GM12878 (cell line): ENCODE data around the gene TUBGCP2. TPM values are rescaled to one million over a fixed set of nuclear protein-coding genes. Genes with fewer than 3 reads are reported as not detected.

Source experiments
- ATAC-seq: fragments of 200-7000 bp; cut with Tn5 transposase; 3 replicates; pipeline ENCODE4 v1.9.1; 2020; ENCODE audit warnings: mild to moderate bottlenecking, moderate library complexity
- BruUV-seq: library from RNA; stranded (reverse); fragments of 400-500 nt; replicated peaks from 2 replicates; lab custom pipeline; 2021; lab: Mats Ljungman, UMichigan
- CTCF ChIA-PET: fragments of 300-600 bp; sonication (Branson Sonifier 250); formaldehyde crosslinking; extraction: SDS; loops from one replicate; lab custom pipeline; 2021; ENCODE audit warnings: inconsistent platforms; lab: Yijun Ruan, JAX
- POLR2A ChIA-PET: fragments of 350-600 bp; formaldehyde crosslinking; extraction: SDS; loops from one replicate; lab custom pipeline; 2021; ENCODE audit warnings: inconsistent platforms; lab: Charles Lee
- RAD21 ChIA-PET: fragments of 300-600 bp; sonication (Branson Sonifier 250); formaldehyde crosslinking; loops from one replicate; lab custom pipeline; 2023; ENCODE audit warnings: antibody characterized with exemption; ENCODE audit not compliant: unreplicated experiment; lab: Charles Lee
- SMC1A ChIA-PET: fragments of 300-600 bp; sonication (Branson Sonifier 250); formaldehyde crosslinking; loops from one replicate; lab custom pipeline; 2023; ENCODE audit not compliant: unreplicated experiment, uncharacterized antibody; lab: Charles Lee
- DNase-seq: peaks from one replicate; pipeline ENCODE4 v3.0.0-alpha.2; 2011; ENCODE audit warnings: low read depth, low spot score
- FAIRE-seq: peaks from 3 replicates; lab custom pipeline; 2011; peaks lifted over from hg19 to GRCh38; lab: Jason Lieb, UNC
- H2AFZ ChIP-seq: 2 replicates; pipeline ENCODE4 v1.6.0; 2011; ENCODE audit warnings: low read depth, low read length, control low read depth; ENCODE audit not compliant: control insufficient read depth
- H3K27ac ChIP-seq: 2 replicates; pipeline ENCODE4 v1.5.1; 2011; ENCODE audit warnings: control low read depth; ENCODE audit not compliant: control insufficient read depth, insufficient read depth
- H3K27me3 ChIP-seq, 2 experiments: replicated peaks in 1 of 2; 2 replicates each; pipeline versions ENCODE4 v1.6.0 to v1.6.1; 2011; ENCODE audit warnings: low read length in 1 of 2; ENCODE audit not compliant: control insufficient read depth in 2 of 2, insufficient read depth in 2 of 2
- H3K36me3 ChIP-seq, 2 experiments: 2 replicates each; pipeline ENCODE4 v1.5.1; 2011; ENCODE audit warnings: low read length in 1 of 2; ENCODE audit not compliant: control insufficient read depth in 2 of 2, insufficient read depth in 2 of 2
- H3K4me1 ChIP-seq: 2 replicates; pipeline ENCODE4 v1.6.1; 2011; ENCODE audit warnings: mild to moderate bottlenecking, low read length, moderate library complexity, mixed read lengths; ENCODE audit not compliant: control insufficient read depth, insufficient read depth
- H3K4me2 ChIP-seq: 2 replicates; pipeline ENCODE4 v1.6.0; 2011; ENCODE audit warnings: control low read depth; ENCODE audit not compliant: control insufficient read depth, insufficient read depth
- H3K4me3 ChIP-seq: fragments of 200-600 bp; sonication (generic); 2 replicates; pipeline ENCODE4 v1.5.1; 2016
- H3K79me2 ChIP-seq: 2 replicates; pipeline ENCODE4 v1.6.0; 2011; ENCODE audit warnings: low read length; ENCODE audit not compliant: control insufficient read depth, insufficient read depth
- H3K9ac ChIP-seq: 2 replicates; pipeline ENCODE4 v1.8.0; 2011; ENCODE audit warnings: low read length, control low read depth, mixed read lengths; ENCODE audit not compliant: control insufficient read depth, insufficient read depth
- H3K9me3 ChIP-seq: replicated peaks from 3 replicates; pipeline ENCODE4 v1.5.1; 2011; ENCODE audit warnings: mild to moderate bottlenecking, low read length; ENCODE audit not compliant: control insufficient read depth, insufficient read depth
- H4K20me1 ChIP-seq: 2 replicates; pipeline ENCODE4 v1.6.0; 2011; ENCODE audit not compliant: control insufficient read depth, insufficient read depth
- BCL11A ChIP-seq: IDR thresholded peaks from 2 replicates; pipeline ENCODE4 v1.6.1; 2011; ENCODE audit warnings: low read depth, low read length
- CTCF ChIP-seq, 3 experiments: IDR thresholded peaks in 2 of 3; conservative IDR thresholded peaks in 1 of 3; 2 replicates each; pipeline ENCODE4 v1.5.1; 2011; ENCODE audit warnings: low read depth in 3 of 3, low read length in 3 of 3, mild to moderate bottlenecking in 3 of 3, control low read depth in 2 of 3, moderate library complexity in 2 of 3, inconsistent platforms in 1 of 3, mixed read lengths in 1 of 3; ENCODE audit not compliant: control insufficient read depth in 2 of 3, insufficient read depth in 1 of 3; ENCODE audit errors: extremely low read depth in 1 of 3
- POLR2A ChIP-seq: IDR thresholded peaks from 2 replicates; pipeline ENCODE4 v1.6.1; 2011; ENCODE audit warnings: low read depth, mild to moderate bottlenecking, low read length
- ZZZ3 ChIP-seq: IDR thresholded peaks from 2 replicates; pipeline ENCODE4 v1.6.1; 2011; ENCODE audit warnings: low read depth; ENCODE audit not compliant: control insufficient read depth, insufficient read length
- WGBS: methylation state at CpG from one replicate; pipeline ENCODE4 v1.1.6; 2016; ENCODE audit warnings: low lambda C conversion rate; ENCODE audit not compliant: insufficient replicate concordance, insufficient coverage; ENCODE audit errors: missing lambda C conversion rate; 5-methylcytosine and 5-hydroxymethylcytosine counted together
- in situ Hi-C: fragments of 300-500 bp; cut with MboI; formaldehyde crosslinking; loops from 9 replicates; pipeline ENCODE4 v1.14.3; 2018; ENCODE audit warnings: mixed read lengths
- intact Hi-C: fragments of 100-400 bp; cut with micrococcal nuclease; formaldehyde crosslinking; loops from one replicate; pipeline ENCODE4 v1.14.2; 2022; ENCODE audit not compliant: unreplicated experiment
- polyA plus RNA-seq, 11 experiments: library from polyadenylated mRNA; depleted of rRNA in 4 of 11; unstranded in 6 of 11; stranded (reverse) in 5 of 11; fragments of >200 nt; fragmentation: Nextera tagmentation in 4 of 11; fragmentation: Illumina TruSeq in 1 of 11; extraction: Ambion mirVana in 4 of 11; extraction: Trizol in 1 of 11; gene quantifications; 1 replicate in 1 of 11; 2 replicates in 10 of 11; pipeline versions ENCODE4 v1.2.1 to v1.2.3, GENCODE V29; 2011 to 2016; ENCODE audit warnings: inconsistent platforms in 2 of 11, missing spikeins in 2 of 11, low read depth in 1 of 11
- total RNA-seq, 4 experiments: library from RNA; depleted of rRNA in 3 of 4; stranded (reverse); fragments of >200 nt in 3 of 4; fragmentation: Illumina TruSeq in 1 of 4; extraction: Trizol in 1 of 4; gene quantifications; 2 replicates each; pipeline versions ENCODE4 v1.2.1 to v1.2.3, GENCODE V29; 2013 to 2021

TUBGCP2 gene
- total and polyA plus RNA-seq, 10 of the 15 experiments (the other 5 are each of a cell fraction or from before 2014, with no cell fraction given), result 4.8 to 47.1 (median 34.7) TPM

- no peaks in the 10 kb centered on the region for H3K36me3 ChIP-seq
- peak; percentile 52; the same call in 1 of the 2 replicates for TF ChIP-seq POLR2A
- TF ChIP-seq ZZZ3, result no peak
- TF ChIP-seq, all 136 proteins: peak for 1
- no peak for FAIRE-seq
- ChIA-PET RAD21 (no interaction called here), POLR2A (interaction anchor here (1.6 kb wide), 1 partner anchor 9 kb away, joined by 4 read pairs; no protein-coding TSS in a partner anchor), SMC1A (no interaction called here), CTCF (no interaction called here)
- H2AFZ ChIP-seq, result no peak overlapping the region
- H3K4me2 ChIP-seq, result no peak overlapping the region
- no peaks in the 10 kb centered on the region for H3K9me3 ChIP-seq
- no peaks in the 10 kb centered on the region for H4K20me1 ChIP-seq
- intact Hi-C loops, result no loop called here
- 41% methylated on average over 16 of the region's 16 CpGs for WGBS
- no peak overlapping the region for H3K9ac ChIP-seq
- no peaks in the 10 kb centered on the region; the same call in 1 of the 2 replicates for H3K79me2 ChIP-seq
- DNase-seq, result no peak
- H3K27ac ChIP-seq, result no peak overlapping the region
- ATAC-seq, result no peak
- no peak overlapping the region for H3K4me3 ChIP-seq
- in situ Hi-C loops, result no loop called here
- no peaks in the 10 kb centered on the region for H3K27me3 ChIP-seq
- H3K4me1 ChIP-seq, result no peaks in the 10 kb centered on the region
- no TSS peak for BruUV-seq
These were observed 44.7 kb upstream of the TUBGCP2 start for GRCh38 chr10:133353202-133353959.

GRCh38 chr10:133351408-133352318, 43.0 kb upstream of the TUBGCP2 start:
- TF ChIP-seq CTCF (IDR thresholded peaks at IDR 0.05 in 2 of 3, conservative IDR thresholded peaks at IDR 0.05 in 1 of 3; ENCODE audit: control insufficient read depth in 2 of 3, extremely low read depth in 1 of 3, insufficient read depth in 1 of 3, low read depth in 3 of 3, low read length in 3 of 3) (0 out of 6 replicates have a peak, but pooled peaks of 2 of the 3 experiments have one; percentile 4 to 6), BCL11A (no peak), POLR2A (0 out of 2 replicates have a peak, but pooled peaks have one; percentile 36)
- TF ChIP-seq, all 136 proteins: peak for 2
- ChIA-PET RAD21 (no interaction called here), CTCF (no interaction called here), POLR2A (interaction anchor here (0.6 kb wide), 1 partner anchor 21 kb away, joined by 3 read pairs; no protein-coding TSS in a partner anchor), SMC1A (no interaction called here)
- no peak overlapping the region for H2AFZ ChIP-seq
- H3K4me3 ChIP-seq, result no peak overlapping the region
- H3K4me2 ChIP-seq, result no peak overlapping the region
- no peaks in the 10 kb centered on the region for H3K4me1 ChIP-seq
- in situ Hi-C loops, result no loop called here
- DNase-seq (no peak), ATAC-seq (no peak), FAIRE-seq (no peak)
- no peaks in the 10 kb centered on the region for H3K9me3 ChIP-seq
- H3K79me2 ChIP-seq, result no peaks in the 10 kb centered on the region; the same call in 1 of the 2 replicates
- H3K27ac ChIP-seq, result no peak overlapping the region
- H3K9ac ChIP-seq, result no peak overlapping the region
- no peaks in the 10 kb centered on the region for H3K36me3 ChIP-seq
- WGBS, result 62% methylated on average over 24 of the region's 24 CpGs
- no TSS peak for BruUV-seq
- no peaks in the 10 kb centered on the region for H4K20me1 ChIP-seq
- intact Hi-C loops, result no loop called here
- no peaks in the 10 kb centered on the region for H3K27me3 ChIP-seq
